Ramos (cell line): ENCODE measurements around the gene PPP3CB.
"Not testable (repeated sequence)": the region's sequence is repeated elsewhere in the genome, so short reads cannot be mapped to it uniquely, and the experiment has no call there.

Source experiments
- in situ Hi-C: fragments of 300-500 bp; cut with MboI; formaldehyde crosslinking; loops from one replicate; pipeline ENCODE4 v1.14.3; 2022; ENCODE audit warnings: low sequenced_read_pairs; ENCODE audit not compliant: unreplicated experiment

The PPP3CB gene

GRCh38 chr10:73424478-73424877 lies 71.3 kb downstream of the PPP3CB start:
- in situ Hi-C loops: no loop called here

- in situ Hi-C loops: no loop called here
These were observed 72.5 kb downstream of the PPP3CB start for GRCh38 chr10:73423309-73423708.

- in situ Hi-C loops: no loop called here
These were observed 79.3 kb downstream of the PPP3CB start for GRCh38 chr10:73416571-73416970.

GRCh38 chr10:73414230-73414945 lies 81.4 kb downstream of the PPP3CB start:
- in situ Hi-C loops: no loop called here

GRCh38 chr10:73413528-73414229 lies 82.1 kb downstream of the PPP3CB start, which contains the start of gene ANXA7:
Gene ANXA7, minus strand, starts transcription at chr10:73414058. Its CDS starts 13,202 bp downstream, at chr10:73400856.
- in situ Hi-C loops: no loop called here

- in situ Hi-C loops: no loop called here
These were observed 82.7 kb downstream of the PPP3CB start for GRCh38 chr10:73413108-73413527.

- in situ Hi-C loops: no loop called here
These were observed 84.9 kb downstream of the PPP3CB start for GRCh38 chr10:73410897-73411296.

GRCh38 chr10:73408978-73409521 lies 86.8 kb downstream of the PPP3CB start:
- in situ Hi-C loops: no loop called here

GRCh38 chr10:73408061-73408460 lies 87.8 kb downstream of the PPP3CB start:
- in situ Hi-C loops: no loop called here

GRCh38 chr10:73407495-73407894 lies 88.3 kb downstream of the PPP3CB start:
- in situ Hi-C loops: no loop called here

GRCh38 chr10:73406846-73407245 lies 89.0 kb downstream of the PPP3CB start:
- in situ Hi-C loops: no loop called here

- in situ Hi-C loops: no loop called here
These were observed 90.3 kb downstream of the PPP3CB start for GRCh38 chr10:73405556-73405955.

- in situ Hi-C loops: no loop called here
These were observed 91.1 kb downstream of the PPP3CB start for GRCh38 chr10:73404690-73405089.

GRCh38 chr10:73401636-73402035 lies 94.2 kb downstream of the PPP3CB start:
- in situ Hi-C loops: no loop called here

- in situ Hi-C loops: no loop called here
These were observed 96.8 kb downstream of the PPP3CB start for GRCh38 chr10:73399063-73399462.

- in situ Hi-C loops: no loop called here
These were observed 97.8 kb downstream of the PPP3CB start for GRCh38 chr10:73398024-73398423.

GRCh38 chr10:73394325-73394724 lies 101.5 kb downstream of the PPP3CB start:
- in situ Hi-C loops: not testable (repeated sequence)

- in situ Hi-C loops: no loop called here
These were observed 107.6 kb downstream of the PPP3CB start for GRCh38 chr10:73388228-73388627.

- in situ Hi-C loops: no loop called here
These were observed 109.2 kb downstream of the PPP3CB start for GRCh38 chr10:73386583-73386982.
